ENCODE results near the gene DBNDD1.
A peak's percentile ranks its signal among the peaks of the same experiment; 100 is the strongest.
"Not testable (repeated sequence)": the region's sequence is repeated elsewhere in the genome, so short reads cannot be mapped to it uniquely, and the experiment has no call there.

DBNDD1 gene

DNA sequence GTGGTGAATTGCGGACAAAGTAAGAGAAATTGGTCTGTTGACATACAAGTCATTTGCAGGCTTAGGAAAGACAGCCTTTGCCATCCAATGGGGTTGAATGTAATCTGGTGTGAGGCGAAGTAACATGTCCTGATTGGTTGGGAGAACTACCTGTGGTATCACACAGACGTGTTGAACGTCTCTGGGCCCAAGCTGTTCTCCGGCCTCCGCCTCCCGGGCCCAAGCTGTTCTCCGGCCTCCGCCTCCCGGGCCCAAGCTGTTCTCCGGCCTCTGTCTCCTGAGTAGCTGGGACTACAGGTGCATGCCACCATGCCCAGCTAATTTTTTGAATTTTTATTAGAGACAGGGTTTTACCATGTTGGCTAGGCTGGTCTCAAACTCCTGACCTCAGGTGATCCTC, 51.2 kb downstream of the DBNDD1 start:
- peaks cover 6 to 48% of the 10 kb centered on the region in 2 experiments; a peak in 2 of 3 replicates for H3K36me3 ChIP-seq (ENCODE audit: control insufficient read depth in 2 of 2, insufficient read depth in 1 of 2, low read length in 2 of 2)

DNA sequence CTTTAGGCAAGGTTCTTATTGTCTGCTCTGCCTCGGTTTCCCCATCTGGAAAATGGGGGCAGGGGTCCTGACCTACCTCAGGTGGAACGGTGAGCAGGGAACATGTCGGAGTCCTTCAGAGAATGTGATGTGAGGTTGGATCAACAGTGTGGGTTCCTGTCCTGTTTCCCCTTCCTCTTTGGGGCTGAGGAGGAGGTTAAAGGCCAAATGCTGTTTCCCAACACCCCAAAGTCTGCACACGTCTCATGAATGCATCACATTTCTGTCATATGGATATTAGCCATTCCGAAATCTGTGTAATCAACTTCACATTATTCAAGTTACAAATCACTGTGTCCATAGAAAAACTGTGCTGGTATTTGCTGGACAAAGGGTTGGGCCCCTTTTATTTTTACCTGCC, 51.8 kb downstream of the DBNDD1 start:
- H3K9me3 ChIP-seq (ENCODE audit: control insufficient read depth, insufficient read depth, low read depth, low read length); H3K27ac ChIP-seq (ENCODE audit: extremely low read depth, low read depth, low read length); H3K4me1 ChIP-seq (ENCODE audit: control insufficient read depth, insufficient read depth, low read length); H3K4me3 ChIP-seq (ENCODE audit: low read depth, low read length); CTCF ChIA-PET: not testable (repeated sequence)
- POLR2A ChIA-PET, result interaction anchor here (1.1 kb wide), 1 partner anchor 45 kb away, joined by 4 read pairs; the partner anchor contains the start of gene TUBB3
- peaks cover 6 to 49% of the 10 kb centered on the region in 2 experiments; a peak in 2 of 3 replicates for H3K36me3 ChIP-seq (ENCODE audit: control insufficient read depth in 2 of 2, insufficient read depth in 1 of 2, low read length in 2 of 2)

More for the DNA sequence above, 51.2 kb downstream of the DBNDD1 start:
- CTCF ChIA-PET; H3K4me1 ChIP-seq (ENCODE audit: control insufficient read depth, insufficient read depth, low read length); H3K9me3 ChIP-seq (ENCODE audit: control insufficient read depth, insufficient read depth, low read depth, low read length); H3K4me3 ChIP-seq (ENCODE audit: low read depth, low read length); H3K27ac ChIP-seq (ENCODE audit: extremely low read depth, low read depth, low read length): not testable (repeated sequence)
- POLR2A ChIA-PET, result interaction anchor here (1.1 kb wide), 1 partner anchor 46 kb away, joined by 4 read pairs; the partner anchor contains the start of gene TUBB3
- 0 out of 2 replicates have a peak, but pooled peaks have one; percentile 26 for TF ChIP-seq SCRT2 (tag by site-specific recombination; IDR thresholded peaks at IDR 0.05)
- peak; percentile 46 for TF ChIP-seq SP2 (tag by site-specific recombination; IDR thresholded peaks at IDR 0.05)
- 0 out of 2 replicates have a peak, but pooled peaks have one; percentile 9 for TF ChIP-seq ZNF768 (tag by site-specific recombination; IDR thresholded peaks at IDR 0.05)

DNA sequence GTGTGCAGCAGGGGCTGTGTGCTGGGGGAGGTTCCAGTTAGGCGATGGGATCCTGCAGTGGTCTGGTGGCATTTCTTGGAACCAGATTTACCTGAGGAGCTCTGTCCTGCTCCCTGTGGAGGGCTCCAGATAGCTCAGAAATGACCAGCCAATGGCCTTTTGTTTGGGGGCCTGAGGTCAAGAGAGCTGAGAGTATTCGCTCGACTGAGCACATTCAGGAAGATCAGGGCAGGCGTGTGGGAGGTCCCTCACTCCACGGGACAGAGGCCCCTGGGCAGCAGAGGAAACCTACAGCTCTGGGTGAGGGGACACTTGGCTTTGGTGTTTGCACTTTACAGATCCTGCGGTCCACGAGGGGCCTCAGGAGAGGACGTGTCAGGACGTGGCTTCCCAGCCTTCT, 52.5 kb downstream of the DBNDD1 start:
- ChIA-PET CTCF (no interaction called here), POLR2A (no interaction called here)
- H3K36me3 ChIP-seq (ENCODE audit: control insufficient read depth in 2 of 2, insufficient read depth in 1 of 2, low read length in 2 of 2), result peaks cover 6 to 49% of the 10 kb centered on the region in 2 experiments; a peak in 2 of 3 replicates
- no peaks in the 10 kb centered on the region for H3K4me1 ChIP-seq (ENCODE audit: control insufficient read depth, insufficient read depth, low read length)
- H3K9me3 ChIP-seq (ENCODE audit: control insufficient read depth, insufficient read depth, low read depth, low read length), result no peaks in the 10 kb centered on the region
- no peak for TF ChIP-seq ZNF670 (tag by site-specific recombination; IDR thresholded peaks at IDR 0.05; ENCODE audit: low read depth)
- TF ChIP-seq OVOL3 (tag by site-specific recombination; IDR thresholded peaks at IDR 0.05), result no peak
- TF ChIP-seq ZNF394 (tag by site-specific recombination; IDR thresholded peaks at IDR 0.05; ENCODE audit: borderline replicate concordance), result no peak
- TF ChIP-seq ZNF350 (tag by site-specific recombination; IDR thresholded peaks at IDR 0.05), result no peak
- TF ChIP-seq ZNF354C (tag by site-specific recombination; IDR thresholded peaks at IDR 0.05; ENCODE audit: borderline replicate concordance, low read depth), result no peak
- H3K27ac ChIP-seq (ENCODE audit: extremely low read depth, low read depth, low read length), result no peak overlapping the region
- H3K4me3 ChIP-seq (ENCODE audit: low read depth, low read length), result no peak overlapping the region

DNA sequence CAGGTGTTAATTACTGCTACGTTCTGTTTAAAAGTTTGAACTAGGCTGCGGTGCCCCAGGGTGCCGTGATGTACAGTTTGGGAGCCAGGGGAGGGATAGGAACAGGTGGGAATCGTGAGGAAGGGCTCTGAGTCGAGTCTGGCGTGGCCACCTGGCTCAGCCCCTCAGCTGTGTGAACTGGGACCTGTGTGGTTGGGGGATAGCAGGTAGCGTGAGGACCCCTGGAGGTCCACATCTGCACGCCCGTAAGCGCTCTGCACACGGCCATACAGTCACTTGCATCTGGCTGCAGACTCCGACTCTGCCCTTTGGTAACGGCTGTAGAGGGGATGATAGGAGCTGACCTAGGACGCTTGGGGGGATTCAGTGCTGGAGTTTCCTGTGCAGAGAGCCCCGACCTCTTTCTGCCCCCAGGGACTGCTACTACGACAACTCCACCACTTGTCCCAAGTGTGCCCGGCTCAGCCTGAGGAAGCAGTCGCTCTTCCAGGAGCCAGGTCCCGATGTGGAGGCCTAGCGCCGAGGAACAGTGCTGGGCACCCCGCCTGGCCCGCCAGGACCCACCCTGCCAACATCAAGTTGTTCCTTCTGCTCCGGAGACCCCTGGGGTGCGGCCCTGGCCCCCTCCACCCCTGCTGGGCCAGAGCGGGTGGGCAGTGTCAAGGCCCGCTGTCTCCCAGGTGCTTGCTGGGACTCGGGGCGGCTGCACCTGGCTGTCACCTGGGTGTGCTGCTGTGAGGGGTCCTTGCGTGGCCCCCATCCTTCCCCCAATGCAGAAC, 53.6 kb downstream of the DBNDD1 start:
- CTCF ChIA-PET, result interaction anchor here (0.6 kb wide), 2 partner anchors 32 to 113 kb away, joined by 4 read pairs; no protein-coding TSS in a partner anchor
- H3K27ac ChIP-seq (ENCODE audit: extremely low read depth, low read depth, low read length), result no peak overlapping the region
- H3K4me1 ChIP-seq (ENCODE audit: control insufficient read depth, insufficient read depth, low read length), result no peaks in the 10 kb centered on the region
- no peak overlapping the region for H3K4me3 ChIP-seq (ENCODE audit: low read depth, low read length)
- peaks cover 6 to 60% of the 10 kb centered on the region in 2 experiments; a peak in 2 of 3 replicates for H3K36me3 ChIP-seq (ENCODE audit: control insufficient read depth in 2 of 2, insufficient read depth in 1 of 2, low read length in 2 of 2)
- no peak for TF ChIP-seq YY2 (tag by site-specific recombination; IDR thresholded peaks at IDR 0.05)
- TF ChIP-seq ZNF555 (tag by site-specific recombination; conservative IDR thresholded peaks at IDR 0.05), result no peak
- TF ChIP-seq, protein P1, sequence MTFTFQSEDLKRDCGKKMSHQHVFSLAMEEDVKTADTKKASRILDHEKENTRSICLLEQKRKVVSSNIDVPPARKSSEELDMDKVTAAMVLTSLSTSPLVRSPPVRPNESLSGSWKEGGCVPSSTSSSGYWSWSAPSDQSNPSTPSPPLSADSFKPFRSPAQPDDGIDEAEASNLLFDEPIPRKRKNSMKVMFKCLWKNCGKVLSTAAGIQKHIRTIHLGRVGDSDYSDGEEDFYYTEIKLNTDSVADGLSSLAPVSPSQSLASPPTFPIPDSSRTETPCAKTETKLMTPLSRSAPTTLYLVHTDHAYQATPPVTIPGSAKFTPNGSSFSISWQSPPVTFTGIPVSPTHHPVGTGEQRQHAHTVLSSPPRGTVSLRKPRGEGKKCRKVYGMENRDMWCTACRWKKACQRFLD (tag by site-specific recombination; IDR thresholded peaks at IDR 0.05), result no peak
- no peak for TF ChIP-seq ZNF175 (tag by site-specific recombination; IDR thresholded peaks at IDR 0.05)
- no peak for TF ChIP-seq HOXD13 (CRISPR knock-in tag; IDR thresholded peaks at IDR 0.05; ENCODE audit: borderline replicate concordance)
- H3K9me3 ChIP-seq (ENCODE audit: control insufficient read depth, insufficient read depth, low read depth, low read length), result no peaks in the 10 kb centered on the region
- POLR2A ChIA-PET, result interaction anchor here (0.9 to 1.1 kb wide), 2 partner anchors 34 to 43 kb away, joined by 3 to 4 read pairs; no protein-coding TSS in a partner anchor

Measured in HEK293 (cell line).